ENCODE results near the gene BCAR3.
"Not testable (repeated sequence)": the region's sequence is repeated elsewhere in the genome, so short reads cannot be mapped to it uniquely, and the experiment has no call there.

BCAR3 gene

GRCh38 chr1:93577536-93578432, 103.9 kb downstream of the BCAR3 start:
- DNase-seq (ENCODE audit: low spot score): no peak

DNA sequence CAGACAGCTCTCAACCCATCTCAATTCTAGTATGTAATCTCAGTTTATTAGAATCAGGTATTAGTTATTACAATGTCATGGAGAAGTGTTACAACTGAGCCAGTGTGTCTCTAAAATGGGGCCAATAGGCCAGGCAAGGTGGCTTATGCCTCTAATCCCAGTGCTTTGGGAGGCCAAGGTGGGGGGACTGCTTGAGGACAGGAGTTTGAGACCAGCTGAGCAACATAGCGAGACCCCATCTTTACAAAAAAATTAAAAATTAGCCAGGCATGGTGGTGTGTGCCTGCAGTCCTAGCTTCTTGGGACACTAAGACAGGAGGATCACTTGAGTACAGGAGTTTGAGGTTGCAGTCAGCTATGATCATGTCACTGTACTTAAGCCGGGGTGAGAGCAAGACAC, 104.9 kb downstream of the BCAR3 start:
- DNase-seq (ENCODE audit: low spot score): no peak

DNA sequence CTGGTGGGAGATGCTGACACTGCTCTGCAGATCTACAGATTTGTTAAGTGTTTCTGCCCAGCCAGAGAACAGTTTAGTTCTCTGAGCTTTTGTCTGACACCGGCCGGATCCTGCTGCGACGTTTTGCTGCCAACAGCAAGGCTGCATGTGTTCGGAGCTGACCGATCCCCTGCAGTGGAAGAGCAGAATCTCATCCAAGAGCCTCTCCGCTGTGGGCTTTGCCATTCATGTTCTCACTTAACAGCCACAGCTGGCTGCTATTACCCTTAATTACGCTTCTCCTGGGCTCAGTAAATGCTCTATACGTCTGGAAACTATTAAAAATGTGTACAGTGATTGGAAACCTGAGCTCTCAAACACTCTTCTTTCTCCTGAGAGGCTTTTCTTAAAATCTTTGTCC, 105.3 kb downstream of the BCAR3 start:
- no peak for DNase-seq (ENCODE audit: low spot score)

DNA sequence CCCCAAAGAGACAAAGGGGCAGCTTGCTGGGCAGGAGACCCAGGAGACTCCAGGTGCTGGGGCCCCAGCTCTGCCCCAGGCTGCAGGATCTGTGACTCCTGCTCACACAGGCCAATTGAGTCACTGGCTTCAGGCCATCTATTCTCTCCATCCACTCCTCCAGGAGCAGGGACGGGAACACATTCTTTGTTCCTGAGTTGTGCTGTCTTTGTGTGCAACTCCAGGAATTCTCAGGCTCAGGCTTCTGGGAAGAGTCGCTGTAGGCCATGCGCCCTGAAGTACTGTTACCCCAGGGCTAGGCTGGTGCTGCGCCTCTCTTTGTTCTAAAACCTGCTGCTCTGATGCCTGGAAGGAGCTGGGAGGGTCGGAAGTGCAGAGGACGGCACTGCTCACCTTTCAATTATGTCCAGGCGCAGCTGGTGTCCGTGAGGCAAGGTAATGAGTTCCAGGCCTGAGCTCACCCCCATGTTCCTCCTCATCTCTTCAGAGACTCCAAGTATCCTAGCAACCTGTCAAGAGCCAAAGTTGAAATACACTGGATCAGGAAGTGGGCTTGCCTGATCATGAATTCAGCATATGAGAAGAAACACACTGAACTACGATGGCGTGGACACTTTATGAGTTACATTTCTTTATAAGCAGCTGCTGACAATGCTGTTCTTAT, 105.9 kb downstream of the BCAR3 start:
- DNase-seq (ENCODE audit: low spot score): no peak

- DNase-seq (ENCODE audit: low spot score): no peak
These were observed 106.6 kb downstream of the BCAR3 start for GRCh38 chr1:93574991-93575390.

DNA sequence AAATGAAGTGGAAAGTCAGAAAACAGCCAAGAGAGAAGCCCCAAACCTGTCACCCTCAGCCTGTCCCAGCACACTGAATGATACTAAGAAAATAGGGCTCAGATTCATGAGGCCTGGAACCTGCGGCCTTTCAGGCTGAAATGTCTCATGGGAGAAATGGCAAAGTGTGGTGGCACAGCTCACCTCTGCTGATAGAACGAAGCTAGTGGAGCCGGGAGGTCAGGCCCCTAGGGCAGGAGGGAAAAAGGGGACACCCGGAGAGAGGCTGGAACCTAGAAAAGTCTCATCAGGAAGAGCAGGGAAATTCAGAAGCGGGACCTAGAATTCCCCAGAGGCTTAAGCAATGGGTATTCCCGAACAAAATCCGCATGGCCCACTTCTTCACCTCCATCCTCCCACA, 107.1 kb downstream of the BCAR3 start:
- no peak for DNase-seq (ENCODE audit: low spot score)

DNA sequence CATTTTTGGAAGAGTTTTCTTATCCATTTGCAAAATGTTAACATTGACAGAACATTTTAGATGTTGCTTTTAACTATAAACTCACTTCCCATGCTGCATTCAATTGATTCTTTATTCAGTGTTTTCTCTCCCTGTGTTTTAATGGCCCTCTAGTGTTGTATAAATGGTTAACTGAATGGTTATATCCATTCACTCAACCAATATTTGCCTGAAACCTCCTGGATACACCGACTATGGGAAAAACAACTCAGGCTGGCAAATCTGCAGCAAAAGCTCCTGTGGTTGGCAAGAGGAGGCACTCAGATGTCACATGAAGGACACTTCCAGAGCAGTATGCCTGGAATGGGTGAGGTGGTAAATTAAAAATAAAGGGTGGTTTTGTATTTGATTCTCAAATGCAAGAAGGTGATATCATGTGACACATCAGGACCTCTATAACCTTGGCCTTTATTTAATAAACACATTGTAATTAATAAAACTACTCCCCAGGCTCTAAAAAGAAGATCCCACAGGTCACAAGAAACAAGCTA, 107.6 kb downstream of the BCAR3 start:
- DNase-seq (ENCODE audit: low spot score): no peak

- DNase-seq (ENCODE audit: low spot score): no peak
These were observed 109.9 kb downstream of the BCAR3 start for GRCh38 chr1:93571623-93572310.

GRCh38 chr1:93569489-93569888, 112.1 kb downstream of the BCAR3 start:
- DNase-seq (ENCODE audit: low spot score): no peak

GRCh38 chr1:93567255-93567918, 114.2 kb downstream of the BCAR3 start:
- peak; percentile 57 for DNase-seq (ENCODE audit: low spot score)

- no peak for DNase-seq (ENCODE audit: low spot score)
These were observed 115.4 kb downstream of the BCAR3 start for GRCh38 chr1:93566227-93566626.

DNA sequence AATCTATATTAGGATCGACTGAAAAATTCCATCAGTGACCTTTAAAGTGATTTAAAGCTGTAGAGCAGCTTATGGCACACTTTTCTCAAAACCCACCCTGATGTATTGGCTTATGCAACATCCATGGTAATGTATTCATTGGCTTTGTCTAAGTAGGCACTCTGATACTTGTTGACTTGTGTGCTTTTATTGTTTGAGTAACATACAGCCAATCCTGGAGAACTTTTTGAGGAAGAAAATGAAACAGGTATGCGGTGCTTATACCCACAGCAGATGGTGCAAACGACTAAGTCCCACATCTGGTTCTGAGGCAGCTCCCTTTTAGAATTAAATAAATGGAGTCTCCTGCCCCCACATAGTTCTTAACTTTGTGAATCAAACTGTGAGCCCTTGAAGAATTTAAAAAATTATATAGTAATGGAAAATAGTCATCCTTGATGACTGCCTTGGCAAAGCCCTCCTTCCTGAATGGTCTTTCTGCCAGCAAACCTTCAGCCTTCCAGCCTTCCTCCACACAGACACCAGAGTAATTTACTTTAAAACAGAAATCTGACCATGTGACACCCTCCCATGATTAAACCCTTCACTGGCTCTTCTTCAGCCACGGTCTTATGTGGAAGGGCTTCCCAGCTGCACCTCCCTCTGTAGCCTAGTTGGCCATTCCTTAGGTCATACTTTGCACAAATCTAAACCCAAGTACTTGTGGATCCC, 116.0 kb downstream of the BCAR3 start:
- DNase-seq (ENCODE audit: low spot score): peak; percentile 48

- no peak for DNase-seq (ENCODE audit: low spot score)
These were observed 121.9 kb downstream of the BCAR3 start for GRCh38 chr1:93559695-93560094.

DNA sequence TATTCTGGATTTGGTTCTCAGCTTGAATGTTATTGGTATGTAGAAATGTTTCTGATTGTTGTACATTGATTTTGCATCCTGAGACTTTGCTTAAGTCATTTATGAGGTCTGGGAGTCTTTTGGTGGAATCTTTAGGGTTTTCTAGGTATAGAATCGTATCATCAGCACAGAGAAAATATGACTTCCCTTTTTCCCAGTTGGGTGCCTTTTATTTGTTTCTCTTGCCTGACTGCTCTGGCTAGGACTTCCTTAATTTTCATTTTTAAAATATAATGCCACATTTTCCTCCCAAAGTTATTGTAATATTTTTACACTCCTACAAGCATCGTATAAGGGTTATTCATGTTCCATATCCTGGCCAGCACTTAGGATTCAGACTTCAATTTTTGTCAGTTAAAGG, 122.6 kb downstream of the BCAR3 start:
- no peak for DNase-seq (ENCODE audit: low spot score)

DNA sequence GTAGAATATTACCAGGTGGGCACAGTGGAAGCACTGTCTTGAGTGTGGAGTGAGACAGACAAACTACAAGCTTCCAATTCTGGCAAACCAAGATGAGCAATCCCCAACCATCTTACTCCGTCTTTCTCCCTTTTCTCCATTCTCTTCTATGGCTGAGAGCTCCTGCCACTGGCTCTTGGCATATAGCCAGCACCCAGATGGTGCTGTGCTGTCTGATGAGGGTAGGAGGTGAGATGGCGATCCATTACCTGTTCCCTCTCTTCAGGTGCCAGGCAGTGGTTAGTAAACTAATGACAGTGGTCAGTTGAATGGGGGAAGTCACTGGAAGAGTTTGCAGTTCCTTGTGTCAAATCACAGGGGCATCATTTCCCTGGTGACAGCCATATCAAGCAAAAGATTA, 125.3 kb downstream of the BCAR3 start:
- no peak for DNase-seq (ENCODE audit: low spot score)

- DNase-seq (ENCODE audit: low spot score): no peak
These were observed 126.5 kb downstream of the BCAR3 start for GRCh38 chr1:93554883-93555872.

- DNase-seq (ENCODE audit: low spot score): not testable (repeated sequence)
These were observed 127.6 kb downstream of the BCAR3 start for GRCh38 chr1:93553886-93554490.

- DNase-seq (ENCODE audit: low spot score): peak; percentile 54
These were observed 128.7 kb downstream of the BCAR3 start for GRCh38 chr1:93552741-93553455.

DNA sequence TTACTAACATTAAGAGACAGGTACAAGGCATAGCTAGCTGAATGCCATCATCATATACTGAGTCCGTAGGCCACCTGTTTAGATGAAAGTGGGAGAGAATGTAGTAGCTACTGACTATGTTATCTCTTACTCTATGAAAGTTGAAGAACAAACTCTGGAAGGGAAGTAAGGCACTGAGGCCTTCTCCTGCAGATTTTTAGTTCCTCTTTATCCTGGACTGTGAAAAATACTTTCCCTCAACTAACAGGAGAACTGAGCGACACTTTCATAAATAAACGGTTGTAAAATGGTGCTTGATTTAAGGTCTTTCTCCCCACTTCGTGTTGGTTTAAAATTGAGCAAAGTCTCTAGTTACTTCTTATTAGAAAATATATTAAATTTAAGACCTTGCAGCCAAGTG, 131.8 kb downstream of the BCAR3 start:
- DNase-seq (ENCODE audit: low spot score): no peak

Measured in AG20443 (cell line).